ENCODE measurements around the gene EIF2S2.

GRCh38 chr20:34060970-34061369 is 51.1 kb downstream of the EIF2S2 start:
- TF ChIP-seq ZNF232 (CRISPR knock-in tag; IDR thresholded peaks at IDR 0.05), result no peak
- TF ChIP-seq IRF1 (CRISPR knock-in tag; IDR thresholded peaks at IDR 0.05), result no peak
- TF ChIP-seq FOXP4 (CRISPR knock-in tag; IDR thresholded peaks at IDR 0.05), result no peak

Data from WTC11 (cell line).